ENCODE measurements around the gene GGCT.

DNA sequence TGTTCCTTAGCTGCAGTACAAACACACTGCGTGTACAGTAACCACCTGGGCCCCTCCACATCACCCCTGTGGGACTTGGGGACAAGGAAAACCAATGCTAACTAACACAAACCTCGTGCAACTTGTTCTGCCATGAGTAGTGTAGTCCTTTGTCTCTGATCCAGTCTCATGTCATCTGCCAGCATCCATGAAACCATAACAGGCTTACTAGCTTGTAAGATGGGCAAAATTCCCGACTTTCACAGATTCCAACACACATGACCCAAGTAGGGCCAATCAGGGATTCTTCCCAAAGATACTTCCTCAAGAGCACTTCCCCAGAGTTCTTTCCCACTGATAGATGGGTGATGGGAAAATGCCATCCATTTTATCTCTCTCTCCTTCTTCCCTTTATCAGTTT, 48.9 kb upstream of the GGCT start:
- TF ChIP-seq GATA3 (IDR thresholded peaks at IDR 0.05; ENCODE audit: low read depth, low read length) (no peak), GATA2 (IDR thresholded peaks at IDR 0.05; ENCODE audit: low read depth, low read length) (no peak)

Data from SH-SY5Y (cell line).